Keratinocyte (primary cell): ENCODE measurements around the gene RBMXL3. TPM values are rescaled to one million over a fixed set of nuclear protein-coding genes. Genes with fewer than 3 reads are reported as not detected.

Experiments used
- DNase-seq: peaks from one replicate; pipeline ENCODE4 v3.0.0-alpha.2; 2011; ENCODE audit warnings: low read depth, missing footprints, low spot score
- FAIRE-seq: peaks from 2 replicates; lab custom pipeline; 2011; peaks lifted over from hg19 to GRCh38; lab: Jason Lieb, UNC
- H2AFZ ChIP-seq: 2 replicates; pipeline ENCODE4 v1.6.0; 2012; ENCODE audit warnings: low read length, control low read depth, inconsistent platforms; ENCODE audit not compliant: control insufficient read depth
- H3K27ac ChIP-seq: 2 replicates; pipeline ENCODE4 v1.5.1; 2011; ENCODE audit warnings: low read length; ENCODE audit not compliant: control insufficient read depth, insufficient read depth
- H3K27me3 ChIP-seq: 3 replicates; pipeline ENCODE4 v1.6.0; 2011; ENCODE audit warnings: low read length; ENCODE audit not compliant: control insufficient read depth, insufficient read depth; ENCODE audit errors: extremely low read depth
- H3K36me3 ChIP-seq, 2 experiments: 2 replicates in 1 of 2; 3 replicates in 1 of 2; pipeline ENCODE4 v1.5.1; 2011; ENCODE audit warnings: low read length in 2 of 2, mild to moderate bottlenecking in 1 of 2; ENCODE audit not compliant: control insufficient read depth in 2 of 2, insufficient read depth in 2 of 2; ENCODE audit errors: extremely low read depth in 1 of 2
- H3K4me1 ChIP-seq: 3 replicates; pipeline ENCODE4 v1.5.1; 2011; ENCODE audit warnings: low read length; ENCODE audit not compliant: control insufficient read depth, insufficient read depth; ENCODE audit errors: extremely low read depth
- H3K4me2 ChIP-seq: 3 replicates; pipeline ENCODE4 v1.6.0; 2011; ENCODE audit warnings: low read depth, low read length; ENCODE audit not compliant: control insufficient read depth, insufficient read depth; ENCODE audit errors: extremely low read depth
- H3K4me3 ChIP-seq, 3 experiments: fragments of 200-600 bp in 1 of 3; sonication (generic) in 1 of 3; 2 replicates in 2 of 3; 3 replicates in 1 of 3; pipeline ENCODE4 v1.5.1; 2011 to 2016; ENCODE audit warnings: low read length in 3 of 3, mild to moderate bottlenecking in 3 of 3, control low read depth in 2 of 3, inconsistent platforms in 1 of 3, low read depth in 1 of 3, mixed read lengths in 1 of 3, mixed run types in 1 of 3, moderate library complexity in 1 of 3; ENCODE audit not compliant: control insufficient read depth in 2 of 3, insufficient read depth in 2 of 3; ENCODE audit errors: extremely low read depth in 1 of 3
- H3K79me2 ChIP-seq: 2 replicates; pipeline ENCODE4 v1.6.0; 2012; ENCODE audit warnings: low read length; ENCODE audit not compliant: control insufficient read depth, insufficient read depth
- H3K9ac ChIP-seq: 3 replicates; pipeline ENCODE4 v1.6.0; 2011; ENCODE audit warnings: low read length; ENCODE audit not compliant: control insufficient read depth, insufficient read depth; ENCODE audit errors: extremely low read depth
- H3K9me1 ChIP-seq: 3 replicates; pipeline ENCODE4 v1.6.0; 2011; ENCODE audit warnings: low read length; ENCODE audit not compliant: control insufficient read depth, insufficient read depth; ENCODE audit errors: extremely low read depth
- H3K9me3 ChIP-seq: 2 replicates; pipeline ENCODE4 v1.5.1; 2012; ENCODE audit warnings: low read depth, low read length; ENCODE audit not compliant: control insufficient read depth
- H4K20me1 ChIP-seq: 3 replicates; pipeline ENCODE4 v1.6.0; 2011; ENCODE audit warnings: low read length; ENCODE audit not compliant: control insufficient read depth, insufficient read depth; ENCODE audit errors: extremely low read depth
- EZH2 ChIP-seq: IDR thresholded peaks from one replicate; pipeline ENCODE4 v1.6.1; 2012; ENCODE audit warnings: inconsistent platforms, mild to moderate bottlenecking, low read length, moderate library complexity
- dilution Hi-C: fragments of 300-500 bp; cut with MboI; formaldehyde crosslinking; loops from one replicate; pipeline ENCODE4 v1.7.0; 2020; ENCODE audit warnings: low sequenced_read_pairs; ENCODE audit not compliant: extremely low pct_ligation_motif_present
- polyA plus RNA-seq, 5 experiments: library from polyadenylated mRNA; depleted of rRNA in 3 of 5; stranded (reverse) in 3 of 5; stranded (forward) in 1 of 5; unstranded in 1 of 5; fragments of >200 nt; gene quantifications; 1 replicate in 1 of 5; 2 replicates in 3 of 5; 3 replicates in 1 of 5; pipeline versions ENCODE4 v1.2.1 to v1.2.3, GENCODE V29; 2011 to 2012; ENCODE audit warnings: missing spikeins in 2 of 5, low read depth in 1 of 5, low replicate concordance in 1 of 5
- TF ChIP-seq, protein P1 (sequence below), 3 experiments: IDR thresholded peaks in 1 of 3; conservative IDR thresholded peaks in 1 of 3; optimal IDR thresholded peaks in 1 of 3; 2 replicates in 2 of 3; 3 replicates in 1 of 3; pipeline versions ENCODE3 to v1.5.1; 2011; ENCODE audit warnings: low read length in 3 of 3, mild to moderate bottlenecking in 3 of 3, moderate library complexity in 2 of 3, control low read depth in 1 of 3, inconsistent platforms in 1 of 3; ENCODE audit not compliant: insufficient read depth in 2 of 3; ENCODE audit errors: extremely low read depth in 1 of 3

Gene RBMXL3
- polyA plus RNA-seq, 1 donor (not counting 4 experiments of a cell fraction or from before 2014, with no cell fraction given): not detected

DNA sequence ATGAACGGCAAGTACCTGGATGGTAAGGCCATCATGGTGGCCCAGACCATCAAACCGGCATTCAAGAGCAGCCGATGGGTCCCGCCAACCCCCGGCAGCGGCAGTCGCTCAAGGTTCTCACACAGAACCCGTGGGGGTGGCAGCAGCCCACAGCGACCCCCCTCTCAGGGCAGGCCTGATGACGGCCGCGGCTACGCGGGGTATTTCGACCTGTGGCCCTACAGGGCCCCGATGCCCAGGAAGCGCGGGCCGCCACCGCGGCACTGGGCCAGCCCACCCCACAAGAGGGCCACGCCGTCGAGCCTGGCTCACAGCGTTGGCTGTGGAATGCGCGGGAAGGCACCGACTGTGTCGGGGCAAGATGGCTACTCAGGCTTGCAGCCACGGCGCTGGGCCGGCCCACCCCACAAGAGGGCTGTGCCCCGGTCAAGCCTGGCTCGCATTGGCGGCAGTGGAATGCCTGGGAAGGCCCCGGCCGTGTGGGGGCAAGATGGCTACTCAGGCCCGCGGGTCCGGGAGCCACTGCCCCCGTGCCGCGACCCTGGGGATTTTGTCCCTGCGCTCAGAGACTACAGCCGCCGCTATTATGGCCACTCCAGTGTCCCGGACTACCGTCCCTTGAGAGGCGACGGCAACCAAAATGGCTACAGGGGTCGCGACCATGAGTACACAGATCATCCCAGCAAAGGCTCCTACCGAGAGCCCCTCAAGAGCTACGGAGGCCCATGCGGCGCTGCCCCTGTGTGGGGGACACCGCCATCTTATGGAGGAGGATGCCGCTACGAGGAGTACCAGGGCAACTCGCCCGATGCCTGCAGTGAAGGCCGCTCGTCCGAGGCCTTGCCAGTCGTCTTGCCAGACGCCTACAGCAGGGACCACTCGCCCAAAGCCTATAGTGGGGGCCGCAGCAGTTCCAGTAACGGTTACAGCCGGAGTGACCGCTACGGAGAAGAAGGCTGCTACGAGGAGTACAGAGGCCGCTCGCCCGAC lies 731 bp downstream of the RBMXL3 start:
- no peaks in the 10 kb centered on the region for H3K36me3 ChIP-seq
- H3K79me2 ChIP-seq: no peaks in the 10 kb centered on the region
- no peaks in the 10 kb centered on the region for H3K27me3 ChIP-seq
- no peak overlapping the region for H3K27ac ChIP-seq
- FAIRE-seq (no peak), DNase-seq (no peak)
- no peak overlapping the region for H3K4me3 ChIP-seq
- H3K9me1 ChIP-seq: no peaks in the 10 kb centered on the region
- no peak overlapping the region for H2AFZ ChIP-seq
- no peaks in the 10 kb centered on the region for H3K4me1 ChIP-seq
- dilution Hi-C loops: no loop called here
- H3K9ac ChIP-seq: no peak overlapping the region
- H3K4me2 ChIP-seq: no peak overlapping the region
- H3K9me3 ChIP-seq: peaks cover 2% of the 10 kb centered on the region
- TF ChIP-seq, protein P1, sequence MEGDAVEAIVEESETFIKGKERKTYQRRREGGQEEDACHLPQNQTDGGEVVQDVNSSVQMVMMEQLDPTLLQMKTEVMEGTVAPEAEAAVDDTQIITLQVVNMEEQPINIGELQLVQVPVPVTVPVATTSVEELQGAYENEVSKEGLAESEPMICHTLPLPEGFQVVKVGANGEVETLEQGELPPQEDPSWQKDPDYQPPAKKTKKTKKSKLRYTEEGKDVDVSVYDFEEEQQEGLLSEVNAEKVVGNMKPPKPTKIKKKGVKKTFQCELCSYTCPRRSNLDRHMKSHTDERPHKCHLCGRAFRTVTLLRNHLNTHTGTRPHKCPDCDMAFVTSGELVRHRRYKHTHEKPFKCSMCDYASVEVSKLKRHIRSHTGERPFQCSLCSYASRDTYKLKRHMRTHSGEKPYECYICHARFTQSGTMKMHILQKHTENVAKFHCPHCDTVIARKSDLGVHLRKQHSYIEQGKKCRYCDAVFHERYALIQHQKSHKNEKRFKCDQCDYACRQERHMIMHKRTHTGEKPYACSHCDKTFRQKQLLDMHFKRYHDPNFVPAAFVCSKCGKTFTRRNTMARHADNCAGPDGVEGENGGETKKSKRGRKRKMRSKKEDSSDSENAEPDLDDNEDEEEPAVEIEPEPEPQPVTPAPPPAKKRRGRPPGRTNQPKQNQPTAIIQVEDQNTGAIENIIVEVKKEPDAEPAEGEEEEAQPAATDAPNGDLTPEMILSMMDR (optimal IDR thresholded peaks at IDR 0.05 in 1 of 3, IDR thresholded peaks at IDR 0.05 in 1 of 3, conservative IDR thresholded peaks at IDR 0.05 in 1 of 3; ENCODE audit: extremely low read depth in 1 of 3, insufficient read depth in 2 of 3, low read length in 3 of 3): no peak
- TF ChIP-seq EZH2: no peak
- no peaks in the 10 kb centered on the region for H4K20me1 ChIP-seq

GRCh38 chrX:115190636-115191489 lies 1.7 kb downstream of the RBMXL3 start:
- dilution Hi-C loops: no loop called here

More at GRCh38 chrX:115190636-115191489, 1.7 kb downstream of the RBMXL3 start:
- TF ChIP-seq EZH2: no peak
- TF ChIP-seq, protein P1 (optimal IDR thresholded peaks at IDR 0.05 in 1 of 3, IDR thresholded peaks at IDR 0.05 in 1 of 3, conservative IDR thresholded peaks at IDR 0.05 in 1 of 3; ENCODE audit: extremely low read depth in 1 of 3, insufficient read depth in 2 of 3, low read length in 3 of 3): no peak
- H3K4me2 ChIP-seq: no peak overlapping the region
- no peak overlapping the region for H3K27ac ChIP-seq
- no peaks in the 10 kb centered on the region for H3K27me3 ChIP-seq
- H3K9ac ChIP-seq: no peak overlapping the region
- no peaks in the 10 kb centered on the region for H3K4me1 ChIP-seq
- no peak for DNase-seq
- H3K4me3 ChIP-seq: no peak overlapping the region
- peaks cover 2% of the 10 kb centered on the region for H3K9me3 ChIP-seq
- H2AFZ ChIP-seq: no peak overlapping the region
- H3K36me3 ChIP-seq: no peaks in the 10 kb centered on the region
- no peak for FAIRE-seq
- H3K79me2 ChIP-seq: no peaks in the 10 kb centered on the region
- no peaks in the 10 kb centered on the region for H3K9me1 ChIP-seq
- H4K20me1 ChIP-seq: no peaks in the 10 kb centered on the region
